H1 (cell line): ENCODE results near the gene ABCG1. TPM values are rescaled to one million over a fixed set of nuclear protein-coding genes. Genes with fewer than 3 reads are reported as not detected.

Experiments
- CTCF ChIA-PET: fragments of 300-600 bp; sonication (Branson Sonifier 250); formaldehyde crosslinking; loops from one replicate; lab custom pipeline; 2021; ENCODE audit not compliant: partially characterized antibody; lab: Charles Lee
- POLR2A ChIA-PET: fragments of 300-600 bp; sonication (Branson Sonifier 250); formaldehyde crosslinking; loops from one replicate; lab custom pipeline; 2021; ENCODE audit warnings: inconsistent platforms; ENCODE audit not compliant: partially characterized antibody; lab: Charles Lee
- DNase-seq, 2 experiments: peaks; one replicate each; pipeline versions ENCODE4 v3.0.0 to v3.0.0-alpha.2; 2010 to 2022; ENCODE audit warnings: low spot score in 2 of 2, low read depth in 1 of 2, mixed read lengths in 1 of 2
- FAIRE-seq: peaks from 2 replicates; lab custom pipeline; 2011; peaks lifted over from hg19 to GRCh38; lab: Jason Lieb, UNC
- H2AFZ ChIP-seq: 2 replicates; pipeline ENCODE4 v1.8.1; 2012; ENCODE audit warnings: low read length, inconsistent platforms
- H2AK5ac ChIP-seq: 2 replicates; pipeline ENCODE4 v1.6.1; 2013; ENCODE audit warnings: low read depth, low read length
- H2BK120ac ChIP-seq: replicated peaks from 2 replicates; pipeline ENCODE3; 2013; ENCODE audit warnings: low read depth, low read length, inconsistent platforms
- H2BK12ac ChIP-seq: 2 replicates; pipeline ENCODE4 v1.6.1; 2013; ENCODE audit warnings: low read depth, low read length
- H2BK15ac ChIP-seq: 2 replicates; pipeline ENCODE4 v1.6.1; 2013; ENCODE audit warnings: low read length
- H2BK20ac ChIP-seq: 2 replicates; pipeline ENCODE4 v1.6.1; 2013; ENCODE audit warnings: low read length
- H2BK5ac ChIP-seq: 2 replicates; pipeline ENCODE4 v1.6.1; 2013; ENCODE audit warnings: low read depth, low read length
- H3K14ac ChIP-seq: 2 replicates; pipeline ENCODE4 v1.6.1; 2013; ENCODE audit warnings: inconsistent platforms; ENCODE audit not compliant: insufficient read length
- H3K18ac ChIP-seq: 2 replicates; pipeline ENCODE4 v1.6.1; 2013; ENCODE audit warnings: low read length; ENCODE audit errors: extremely low read depth
- H3K23ac ChIP-seq: 2 replicates; pipeline ENCODE4 v1.6.1; 2013; ENCODE audit warnings: inconsistent platforms; ENCODE audit not compliant: insufficient read length
- H3K23me2 ChIP-seq: 2 replicates; pipeline ENCODE4 v1.6.1; 2013; ENCODE audit warnings: low read depth, low read length
- H3K27ac ChIP-seq: 2 replicates; pipeline ENCODE4 v1.6.1; 2011; ENCODE audit warnings: low read depth, low read length, inconsistent platforms
- H3K27me3 ChIP-seq, 4 experiments: replicated peaks in 1 of 4; 1 replicate in 1 of 4; 2 replicates in 3 of 4; pipeline versions ENCODE4 v1.6.1 to v1.8.1; 2011 to 2013; ENCODE audit warnings: low read length in 3 of 4, mild to moderate bottlenecking in 3 of 4, inconsistent platforms in 2 of 4, mixed read lengths in 2 of 4, moderate library complexity in 1 of 4; ENCODE audit not compliant: control insufficient read depth in 3 of 4, insufficient read depth in 3 of 4; ENCODE audit errors: extremely low read depth in 1 of 4
- H3K36me3 ChIP-seq, 4 experiments: 2 replicates each; pipeline versions ENCODE4 v1.6.1 to v1.8.1; 2011 to 2013; ENCODE audit warnings: mild to moderate bottlenecking in 4 of 4, low read length in 3 of 4, moderate library complexity in 2 of 4, control low read depth in 1 of 4, inconsistent platforms in 1 of 4; ENCODE audit not compliant: insufficient read depth in 4 of 4, control insufficient read depth in 2 of 4
- H3K4ac ChIP-seq: replicated peaks from 2 replicates; pipeline ENCODE3; 2013; ENCODE audit warnings: low read length, low read depth, mixed read lengths, inconsistent platforms; ENCODE audit not compliant: insufficient read length
- H3K4me1 ChIP-seq, 4 experiments: replicated peaks in 1 of 4; 1 replicate in 1 of 4; 2 replicates in 3 of 4; pipeline versions ENCODE4 v1.6.1 to v1.8.1; 2011 to 2013; ENCODE audit warnings: low read length in 3 of 4, inconsistent platforms in 2 of 4, mixed read lengths in 1 of 4; ENCODE audit not compliant: insufficient read depth in 4 of 4, control insufficient read depth in 3 of 4
- H3K4me2 ChIP-seq, 2 experiments: 2 replicates each; pipeline versions ENCODE4 v1.6.1 to v1.8.1; 2011 to 2013; ENCODE audit warnings: low read depth in 2 of 2, low read length in 2 of 2, control low read depth in 1 of 2, inconsistent platforms in 1 of 2, mild to moderate bottlenecking in 1 of 2; ENCODE audit not compliant: insufficient read depth in 1 of 2
- H3K4me3 ChIP-seq, 4 experiments: fragments of 200-600, 300-600 bp in 1 of 4; sonication (generic), shearing (Covaris generic), sonication (Bioruptor Twin) in 1 of 4; 2 replicates each; pipeline versions ENCODE4 v1.5.1 to v1.8.1; 2011 to 2016; ENCODE audit warnings: low read length in 4 of 4, low read depth in 3 of 4, control low read depth in 2 of 4, inconsistent platforms in 2 of 4, mild to moderate bottlenecking in 2 of 4, mixed read lengths in 1 of 4, moderate library complexity in 1 of 4; ENCODE audit not compliant: insufficient read depth in 2 of 4; ENCODE audit errors: extremely low read depth in 1 of 4
- H3K56ac ChIP-seq: replicated peaks from 2 replicates; pipeline ENCODE3; 2013; ENCODE audit warnings: low read depth, mild to moderate bottlenecking, mixed read lengths, low read length, inconsistent platforms; ENCODE audit not compliant: insufficient read length
- H3K79me1 ChIP-seq: 2 replicates; pipeline ENCODE4 v1.6.1; 2013; ENCODE audit warnings: low read depth, low read length, control low read depth
- H3K79me2 ChIP-seq, 2 experiments: 2 replicates each; pipeline versions ENCODE4 v1.6.1 to v1.8.1; 2012 to 2013; ENCODE audit warnings: low read length in 2 of 2, mild to moderate bottlenecking in 2 of 2, inconsistent platforms in 1 of 2; ENCODE audit not compliant: insufficient read depth in 2 of 2, control insufficient read depth in 1 of 2
- H3K9ac ChIP-seq, 4 experiments: replicated peaks in 1 of 4; 1 replicate in 1 of 4; 2 replicates in 3 of 4; pipeline versions ENCODE4 v1.6.1 to v1.8.1; 2011 to 2013; ENCODE audit warnings: low read depth in 3 of 4, low read length in 3 of 4, control low read depth in 2 of 4, mild to moderate bottlenecking in 2 of 4, moderate library complexity in 2 of 4, inconsistent platforms in 1 of 4; ENCODE audit errors: extremely low read depth in 1 of 4
- H3K9me3 ChIP-seq, 2 experiments: 2 replicates each; pipeline versions ENCODE4 v1.6.1 to v1.8.1; 2012 to 2013; ENCODE audit warnings: mild to moderate bottlenecking in 2 of 2, moderate library complexity in 2 of 2, control low read depth in 1 of 2, inconsistent platforms in 1 of 2, low read depth in 1 of 2, low read length in 1 of 2, mixed read lengths in 1 of 2; ENCODE audit not compliant: insufficient read depth in 2 of 2
- H4K20me1 ChIP-seq, 2 experiments: replicated peaks in 1 of 2; 2 replicates each; pipeline versions ENCODE3 to v1.8.1; 2011 to 2013; ENCODE audit warnings: inconsistent platforms in 2 of 2, low read length in 2 of 2, mild to moderate bottlenecking in 1 of 2; ENCODE audit not compliant: insufficient read depth in 2 of 2, control insufficient read depth in 1 of 2
- H4K5ac ChIP-seq: 2 replicates; pipeline ENCODE4 v1.6.1; 2013; ENCODE audit warnings: low read length, low read depth, mixed read lengths, inconsistent platforms; ENCODE audit not compliant: insufficient read length
- H4K8ac ChIP-seq: 2 replicates; pipeline ENCODE4 v1.8.0; 2013; ENCODE audit warnings: mild to moderate bottlenecking, moderate library complexity, low read length, inconsistent platforms; ENCODE audit not compliant: insufficient read depth; ENCODE audit errors: extremely low read depth
- H4K91ac ChIP-seq: replicated peaks from 2 replicates; pipeline ENCODE3; 2013; ENCODE audit warnings: low read length, mixed read lengths, inconsistent platforms; ENCODE audit not compliant: insufficient read length
- CBX8 ChIP-seq: fragments of 300-800, 300-1000 bp; sonication (generic); IDR thresholded peaks from 2 replicates; pipeline ENCODE4 v1.7.1; 2016; ENCODE audit warnings: low read depth, low read length, borderline replicate concordance
- EP300 ChIP-seq, 2 experiments: IDR thresholded peaks; 1 replicate in 1 of 2; 2 replicates in 1 of 2; pipeline ENCODE4 v1.6.1; 2011 to 2012; ENCODE audit warnings: low read depth in 2 of 2, low read length in 2 of 2, mild to moderate bottlenecking in 2 of 2, borderline replicate concordance in 1 of 2, inconsistent platforms in 1 of 2, moderate library complexity in 1 of 2
- HDAC6 ChIP-seq: IDR thresholded peaks from one replicate; pipeline ENCODE4 v1.7.1; 2012; ENCODE audit warnings: low read depth, mild to moderate bottlenecking, inconsistent platforms, low read length, moderate library complexity
- JUND ChIP-seq: IDR thresholded peaks from 2 replicates; pipeline ENCODE4 v1.6.1; 2011; ENCODE audit warnings: mild to moderate bottlenecking, improper control_type of control experiment, low read length
- POLR2A ChIP-seq, 2 experiments: IDR thresholded peaks; 1 replicate in 1 of 2; 2 replicates in 1 of 2; pipeline ENCODE4 v1.6.1; 2011; ENCODE audit warnings: low read depth in 2 of 2, low read length in 2 of 2, mild to moderate bottlenecking in 2 of 2; ENCODE audit errors: control extremely low read depth in 1 of 2
- POU5F1 ChIP-seq: IDR thresholded peaks from 2 replicates; pipeline ENCODE4 v1.6.1; 2011; ENCODE audit warnings: low read depth, mild to moderate bottlenecking, low read length, moderate library complexity
- RBBP5 ChIP-seq: IDR thresholded peaks from 2 replicates; pipeline ENCODE4 v1.7.1; 2012; ENCODE audit warnings: low read depth, mild to moderate bottlenecking, inconsistent platforms, low read length, moderate library complexity, borderline replicate concordance
- TAF1 ChIP-seq: IDR thresholded peaks from 2 replicates; pipeline ENCODE4 v1.6.1; 2011; ENCODE audit warnings: mild to moderate bottlenecking, low read depth, low read length
- YY1 ChIP-seq: IDR thresholded peaks from 2 replicates; pipeline ENCODE4 v1.6.1; 2011; ENCODE audit warnings: low read depth, mild to moderate bottlenecking, low read length
- WGBS, 2 experiments: shearing (Covaris generic) in 1 of 2; methylation state at CpG; one replicate each; pipeline versions ENCODE4 v1.1.6 to v1.1.7; 2013 to 2015; ENCODE audit warnings: low lambda C conversion rate in 2 of 2, mixed read lengths in 2 of 2, inconsistent platforms in 1 of 2, low coverage in 1 of 2, missing lambda C conversion rate in 1 of 2; ENCODE audit not compliant: insufficient replicate concordance in 2 of 2, insufficient coverage in 1 of 2, insufficient read length in 1 of 2; ENCODE audit errors: extremely low coverage in 1 of 2, missing lambda C conversion rate in 1 of 2; 5-methylcytosine and 5-hydroxymethylcytosine counted together
- polyA plus RNA-seq, 7 experiments: library from polyadenylated mRNA; depleted of rRNA in 3 of 7; stranded (reverse) in 5 of 7; unstranded in 2 of 7; fragments of >200 nt in 5 of 7; fragments of 200-250 nt in 2 of 7; gene quantifications; 1 replicate in 5 of 7; 2 replicates in 1 of 7; 4 replicates in 1 of 7; pipeline versions ENCODE4 v1.2.1 to v1.2.3, GENCODE V29; 2011 to 2013; ENCODE audit warnings: missing spikeins in 2 of 7, mixed read lengths in 2 of 7
- total RNA-seq: library from RNA; stranded (reverse); fragmentation: NEBNext Ultra II Directional; extraction: Animal tissue kit (Norgen Biotek cat#: 25700); gene quantifications from 2 replicates; pipeline ENCODE4 v1.2.1, GENCODE V29; 2021
- TF ChIP-seq, protein P1 (sequence below): IDR thresholded peaks from 2 replicates; pipeline ENCODE4 v1.6.1; 2012; ENCODE audit warnings: inconsistent platforms
- TF ChIP-seq, protein P2 (sequence below), 3 experiments: IDR thresholded peaks; 1 replicate in 2 of 3; 2 replicates in 1 of 3; pipeline versions ENCODE4 v1.5.1 to v1.6.1; 2011; ENCODE audit warnings: low read length in 3 of 3, mild to moderate bottlenecking in 3 of 3, inconsistent platforms in 2 of 3, low read depth in 1 of 3, moderate library complexity in 1 of 3; ENCODE audit not compliant: insufficient read depth in 1 of 3; ENCODE audit errors: control extremely low read depth in 1 of 3

ABCG1 gene
- total and polyA plus RNA-seq, 2 of the 8 experiments (the other 6 are each of a cell fraction or from before 2014, with no cell fraction given): 2.1 to 4.0 TPM

DNA sequence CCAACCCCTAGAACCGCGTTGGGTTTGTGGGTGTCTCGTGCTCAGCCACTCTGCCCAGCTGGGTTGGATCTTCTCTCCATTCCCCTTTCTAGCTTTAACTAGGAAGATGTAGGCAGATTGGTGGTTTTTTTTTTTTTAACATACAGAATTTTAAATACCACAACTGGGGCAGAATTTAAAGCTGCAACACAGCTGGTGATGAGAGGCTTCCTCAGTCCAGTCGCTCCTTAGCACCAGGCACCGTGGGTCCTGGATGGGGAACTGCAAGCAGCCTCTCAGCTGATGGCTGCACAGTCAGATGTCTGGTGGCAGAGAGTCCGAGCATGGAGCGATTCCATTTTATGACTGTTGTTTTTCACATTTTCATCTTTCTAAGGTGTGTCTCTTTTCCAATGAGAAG lies 77.6 kb downstream of the ABCG1 start:
- Histone ChIP-seq H2AFZ (no peak overlapping the region), H3K23ac (no peak overlapping the region), H3K9me3 (no peaks in the 10 kb centered on the region), H4K8ac (no peak overlapping the region), H3K4me2 (no peak overlapping the region), H3K79me2 (no peaks in the 10 kb centered on the region), H4K91ac (no peak overlapping the region), H3K23me2 (peaks cover 16% of the 10 kb centered on the region; the same call in 1 of the 2 replicates), H3K4ac (no peak overlapping the region), H4K20me1 (peaks cover 0 to 11% of the 10 kb centered on the region in 2 experiments), H3K4me3 (no peak overlapping the region), H4K5ac (no peak overlapping the region), H2BK5ac (no peak overlapping the region), H3K9ac (no peak overlapping the region), H3K27ac (no peak overlapping the region), H3K4me1 (no peaks in the 10 kb centered on the region), H3K36me3 (no peaks in the 10 kb centered on the region; a peak in 1 of 8 replicates), H2BK12ac (no peak overlapping the region), H3K27me3 (no peaks in the 10 kb centered on the region; a peak in 1 of 7 replicates), H2BK20ac (no peak overlapping the region), H3K18ac (no peak overlapping the region), H2AK5ac (no peak overlapping the region), H3K79me1 (peaks cover 8% of the 10 kb centered on the region), H2BK15ac (no peak overlapping the region), H3K56ac (no peak overlapping the region), H3K14ac (no peak overlapping the region), H2BK120ac (no peak overlapping the region)
- FAIRE-seq: no peak
- ChIA-PET POLR2A (no interaction called here), CTCF (interaction anchor here (0.7 to 2.2 kb wide), 9 partner anchors 11 to 151 kb away, joined by 3 to 11 read pairs (median 4); no protein-coding TSS in a partner anchor)
- no peak for DNase-seq
- 91% methylated on average over 7 of the region's 7 CpGs; no CpG with 5 or more reads in 1 of the 2 experiments for WGBS, 2 experiments
- TF ChIP-seq CBX8 (no peak), POLR2A (IDR thresholded peaks at IDR 0.05; ENCODE audit: control extremely low read depth in 1 of 2, low read depth in 2 of 2, low read length in 2 of 2) (no peak), RBBP5 (no peak), EP300 (IDR thresholded peaks at IDR 0.05; ENCODE audit: borderline replicate concordance in 1 of 2, low read depth in 2 of 2, low read length in 2 of 2) (no peak), TAF1 (no peak), HDAC6 (no peak), POU5F1 (no peak), YY1 (no peak), JUND (no peak)
- TF ChIP-seq, protein P1, sequence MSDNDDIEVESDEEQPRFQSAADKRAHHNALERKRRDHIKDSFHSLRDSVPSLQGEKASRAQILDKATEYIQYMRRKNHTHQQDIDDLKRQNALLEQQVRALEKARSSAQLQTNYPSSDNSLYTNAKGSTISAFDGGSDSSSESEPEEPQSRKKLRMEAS: no peak
- TF ChIP-seq, protein P2, sequence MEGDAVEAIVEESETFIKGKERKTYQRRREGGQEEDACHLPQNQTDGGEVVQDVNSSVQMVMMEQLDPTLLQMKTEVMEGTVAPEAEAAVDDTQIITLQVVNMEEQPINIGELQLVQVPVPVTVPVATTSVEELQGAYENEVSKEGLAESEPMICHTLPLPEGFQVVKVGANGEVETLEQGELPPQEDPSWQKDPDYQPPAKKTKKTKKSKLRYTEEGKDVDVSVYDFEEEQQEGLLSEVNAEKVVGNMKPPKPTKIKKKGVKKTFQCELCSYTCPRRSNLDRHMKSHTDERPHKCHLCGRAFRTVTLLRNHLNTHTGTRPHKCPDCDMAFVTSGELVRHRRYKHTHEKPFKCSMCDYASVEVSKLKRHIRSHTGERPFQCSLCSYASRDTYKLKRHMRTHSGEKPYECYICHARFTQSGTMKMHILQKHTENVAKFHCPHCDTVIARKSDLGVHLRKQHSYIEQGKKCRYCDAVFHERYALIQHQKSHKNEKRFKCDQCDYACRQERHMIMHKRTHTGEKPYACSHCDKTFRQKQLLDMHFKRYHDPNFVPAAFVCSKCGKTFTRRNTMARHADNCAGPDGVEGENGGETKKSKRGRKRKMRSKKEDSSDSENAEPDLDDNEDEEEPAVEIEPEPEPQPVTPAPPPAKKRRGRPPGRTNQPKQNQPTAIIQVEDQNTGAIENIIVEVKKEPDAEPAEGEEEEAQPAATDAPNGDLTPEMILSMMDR (IDR thresholded peaks at IDR 0.05; ENCODE audit: control extremely low read depth in 1 of 3, insufficient read depth in 1 of 3, low read depth in 1 of 3, low read length in 3 of 3): no peak
